ENCODE results near the gene DBNL. TPM values are rescaled to one million over a fixed set of nuclear protein-coding genes. Genes with fewer than 3 reads are reported as not detected.

DBNL gene
- total RNA-seq, 1 donor from 2014 or later: 67.7 TPM

DNA sequence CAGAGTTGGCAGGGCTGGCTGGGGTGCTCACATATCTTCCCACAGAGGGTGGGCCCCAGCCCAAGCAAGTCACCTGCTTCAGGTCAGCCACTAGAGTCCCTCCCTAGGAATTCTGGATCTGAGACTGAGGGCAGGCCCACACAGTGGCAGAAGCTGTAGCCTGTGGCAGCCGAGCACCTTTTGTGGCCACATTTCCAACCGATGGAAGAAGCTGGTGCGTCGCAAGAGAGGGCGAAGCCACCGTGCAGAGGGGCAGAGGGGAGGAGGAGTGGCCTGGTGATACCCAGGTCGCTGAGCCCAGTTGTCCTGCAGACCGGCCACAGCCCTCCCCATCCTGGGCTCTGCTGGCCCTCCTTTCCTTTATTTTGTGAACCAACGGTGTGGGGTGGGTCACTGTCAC is 32.6 kb downstream of the DBNL start:
- no peak for DNase-seq (ENCODE audit: low spot score)

DNA sequence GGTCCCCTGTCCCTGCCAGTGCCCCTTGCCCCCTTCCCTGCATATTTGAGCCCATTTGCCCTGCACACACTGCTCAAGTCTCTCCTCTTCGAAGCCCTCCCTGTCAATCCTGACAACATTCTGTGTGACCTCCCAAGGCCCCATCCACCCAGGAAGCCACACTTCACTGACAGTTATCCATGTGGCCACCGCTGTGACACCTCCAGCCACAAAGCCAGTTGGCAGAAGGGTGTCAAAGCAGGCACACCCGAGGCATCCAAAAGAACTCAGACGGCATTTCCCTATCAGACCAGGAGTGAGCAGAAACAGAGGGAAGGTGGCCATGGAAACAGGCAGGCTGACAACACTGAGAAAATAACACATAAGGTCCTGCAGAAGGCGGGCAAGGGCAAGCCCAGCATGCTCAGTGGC is 33.2 kb downstream of the DBNL start:
- no peak for DNase-seq (ENCODE audit: low spot score)

DNA sequence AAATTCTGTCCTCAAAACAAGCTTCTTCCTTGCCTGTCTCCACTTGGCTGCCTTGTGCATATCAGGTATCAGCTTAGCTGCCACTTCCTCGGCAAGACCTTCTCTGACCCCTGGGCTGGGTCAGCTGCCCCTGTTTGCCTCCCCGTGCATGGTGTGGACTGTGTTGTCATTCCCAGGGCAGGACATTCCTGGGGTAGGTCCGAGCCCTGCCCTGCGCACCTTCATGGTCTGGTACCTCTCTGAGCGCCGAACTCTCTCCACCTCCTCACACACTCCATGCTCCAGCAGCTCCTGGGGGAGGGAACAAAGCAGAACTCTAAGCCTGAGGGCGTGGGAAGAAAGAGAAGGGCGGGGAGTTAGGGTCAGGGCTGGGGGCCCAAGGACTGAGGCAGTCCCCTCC is 34.0 kb downstream of the DBNL start:
- no peak for DNase-seq (ENCODE audit: low spot score)

DNA sequence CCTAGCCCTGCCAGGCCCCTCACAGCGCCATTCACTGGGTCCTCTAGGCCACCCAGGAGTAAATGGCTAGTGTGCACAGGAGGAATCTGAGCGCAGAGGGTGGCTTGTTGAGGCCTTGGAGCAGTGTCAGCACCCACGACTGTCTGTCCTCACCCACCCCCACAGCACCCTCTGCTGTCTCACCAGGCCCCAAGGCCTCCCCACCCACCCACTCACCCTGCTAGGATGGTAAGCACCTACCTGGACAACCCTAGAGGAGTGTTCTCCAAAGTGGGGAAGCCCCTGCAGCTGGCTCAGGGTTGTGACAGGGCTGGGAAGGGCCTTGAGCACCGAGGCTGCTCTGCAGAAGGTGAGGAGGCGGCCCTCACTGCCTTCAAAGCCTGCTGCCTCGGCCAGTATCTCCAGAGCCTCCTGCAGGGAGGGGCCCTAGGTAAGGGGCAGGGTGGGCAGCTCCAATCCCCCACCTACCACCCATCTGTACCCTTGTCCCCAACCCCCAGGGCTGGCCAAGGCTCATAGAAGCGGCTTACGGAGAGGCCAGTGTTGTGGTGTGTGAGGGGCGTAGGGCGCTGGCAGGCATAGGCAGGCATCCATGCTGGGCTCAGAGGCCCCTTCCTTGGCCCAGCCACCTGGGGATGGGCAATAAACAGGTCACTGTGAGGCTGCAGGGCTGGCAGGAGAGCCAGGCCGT is 35.0 kb downstream of the DBNL start:
- DNase-seq (ENCODE audit: low spot score): no peak

DNA sequence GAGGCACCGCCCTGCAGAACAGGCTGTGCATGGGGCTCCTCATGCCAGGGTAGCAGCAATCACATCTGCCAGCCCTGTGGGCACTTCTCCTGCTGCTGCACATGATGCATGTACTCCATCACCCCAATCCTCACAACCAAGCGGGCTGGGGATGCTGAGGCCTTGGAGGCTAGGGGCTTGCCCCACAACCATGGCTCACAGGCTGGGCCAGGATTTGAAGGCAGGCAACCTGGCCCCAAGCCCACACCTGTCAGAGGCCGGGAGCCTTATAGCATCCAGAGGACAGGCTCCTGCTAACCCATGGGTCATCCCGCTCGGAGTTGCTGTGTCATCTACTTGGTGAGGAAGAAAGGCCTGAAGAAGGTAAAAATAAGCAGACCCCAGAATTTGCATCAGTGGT is 35.6 kb downstream of the DBNL start:
- no peak for DNase-seq (ENCODE audit: low spot score)

DNA sequence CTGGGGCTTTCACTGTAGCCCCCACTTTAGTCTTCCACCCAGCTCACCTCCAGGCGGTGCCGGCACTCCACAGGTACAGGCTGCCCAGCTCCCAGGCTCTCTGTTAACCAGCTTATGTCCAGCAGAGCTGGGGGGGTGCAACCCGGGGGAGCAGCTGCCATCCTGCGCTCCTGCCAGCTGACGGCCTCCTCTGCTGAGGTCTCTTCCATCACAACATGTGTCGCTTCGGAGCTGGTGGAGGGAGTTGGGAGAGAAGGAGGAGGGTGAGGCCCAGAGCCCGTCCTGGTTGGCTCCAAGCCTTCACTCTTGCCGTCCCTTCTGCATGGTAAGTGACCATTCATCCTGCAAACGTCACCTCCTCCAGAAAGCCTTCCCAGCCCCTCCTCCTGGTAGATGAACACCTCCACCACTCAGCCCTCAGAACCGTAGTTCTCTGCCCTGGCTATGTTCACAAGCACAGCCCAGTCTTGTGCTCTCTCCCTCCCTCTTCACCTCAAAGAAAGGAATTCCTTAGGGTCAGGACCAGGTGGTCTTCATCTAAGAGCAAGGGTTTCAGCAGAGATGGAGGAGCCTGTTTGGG is 36.3 kb downstream of the DBNL start:
- no peak for DNase-seq (ENCODE audit: low spot score)

DNA sequence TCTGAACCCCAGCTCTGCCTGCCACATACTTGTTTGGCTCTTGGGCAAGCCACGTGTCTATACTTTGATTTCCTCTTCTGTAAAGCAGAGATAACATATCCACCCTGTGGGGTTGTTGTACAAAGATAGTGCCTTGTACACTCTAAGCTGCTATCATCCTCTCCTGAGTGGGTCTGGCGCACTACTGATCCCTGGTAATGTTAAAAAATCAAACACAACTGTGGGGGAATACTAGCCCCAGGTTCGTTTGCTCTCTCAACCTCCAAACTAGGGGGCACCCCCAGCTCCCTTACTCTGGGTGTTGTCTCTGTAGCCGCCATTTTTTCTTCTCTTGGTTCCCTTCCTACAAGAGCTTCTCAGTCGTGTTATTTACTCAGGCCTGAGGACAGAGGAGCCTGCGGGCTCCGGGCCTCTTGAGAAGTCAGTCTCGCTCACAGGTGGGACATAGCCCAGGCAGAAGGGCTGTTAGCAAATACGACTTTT is 36.8 kb downstream of the DBNL start:
- DNase-seq (ENCODE audit: low spot score): no peak

DNA sequence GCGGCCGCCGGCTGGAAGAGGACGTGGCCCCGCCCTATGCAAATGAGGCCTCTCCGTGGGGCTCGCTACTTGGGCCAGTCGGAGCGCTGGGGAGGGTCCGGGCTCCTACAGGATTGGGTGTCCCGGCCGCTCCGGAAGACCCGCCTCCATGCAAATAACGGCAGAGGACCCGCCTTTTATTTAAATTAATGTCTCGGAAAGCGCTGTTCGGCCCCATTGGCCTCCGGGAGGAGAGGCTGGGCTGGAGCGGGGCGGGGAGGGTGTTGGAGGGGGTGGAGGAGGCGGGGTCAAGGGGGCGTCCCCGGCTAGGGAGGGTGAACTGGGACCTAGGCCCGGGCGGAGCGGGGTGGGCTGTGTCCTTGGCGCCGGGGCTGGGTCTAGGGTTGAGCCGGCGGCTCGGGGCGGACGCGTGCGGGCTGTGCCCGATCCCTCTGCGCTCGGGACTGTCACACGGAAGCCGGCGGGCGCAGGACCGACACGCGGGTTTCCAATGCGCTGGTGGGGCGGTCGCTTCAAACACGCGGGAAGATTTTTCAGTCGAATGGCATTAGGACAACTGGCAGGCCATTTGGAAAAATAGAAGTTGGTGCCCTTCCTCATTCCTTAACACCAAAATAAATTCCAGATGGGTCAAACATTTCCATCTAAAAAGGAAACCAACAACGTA is 38.2 kb downstream of the DBNL start:
- DNase-seq (ENCODE audit: low spot score): peak; percentile 100

DNA sequence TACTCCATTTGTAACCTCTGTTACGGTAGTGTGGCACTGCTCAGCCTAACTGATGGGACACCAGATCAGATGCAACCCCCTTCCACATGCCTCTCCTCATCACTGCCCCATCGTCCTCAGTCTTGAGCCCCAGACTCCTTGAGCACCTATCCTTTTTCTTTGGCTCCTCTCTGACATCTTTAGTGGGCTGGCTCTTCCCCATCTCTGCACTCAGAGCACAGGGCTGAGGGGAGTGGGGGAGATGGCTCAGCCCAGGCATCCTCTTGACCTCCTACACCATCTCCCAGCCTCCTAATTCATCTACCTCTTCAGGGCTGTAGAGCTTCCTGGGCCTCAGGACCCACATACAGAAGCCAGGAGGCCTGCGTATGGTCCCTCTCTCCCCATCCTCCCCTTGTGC is 39.3 kb downstream of the DBNL start:
- DNase-seq (ENCODE audit: low spot score): no peak

DNA sequence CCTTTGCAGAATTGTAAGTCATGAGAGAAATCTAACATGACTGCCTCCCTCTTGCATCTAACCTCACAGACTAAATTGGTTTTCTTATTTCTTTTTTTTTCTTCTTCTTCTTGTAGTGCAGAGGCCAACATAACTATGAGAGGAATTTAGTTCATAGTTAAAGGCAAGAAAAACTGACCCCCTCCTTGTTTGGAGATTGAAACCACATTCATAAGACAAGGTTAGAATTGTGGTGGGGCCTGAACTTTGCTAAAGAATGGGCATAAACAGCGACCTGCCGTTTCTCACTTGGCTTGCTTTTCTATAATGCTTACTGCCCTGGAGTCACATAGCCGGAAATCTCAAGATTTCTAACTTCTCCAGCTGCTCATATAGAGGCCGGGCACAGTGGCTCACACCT is 40.2 kb downstream of the DBNL start:
- no peak for DNase-seq (ENCODE audit: low spot score)

DNA sequence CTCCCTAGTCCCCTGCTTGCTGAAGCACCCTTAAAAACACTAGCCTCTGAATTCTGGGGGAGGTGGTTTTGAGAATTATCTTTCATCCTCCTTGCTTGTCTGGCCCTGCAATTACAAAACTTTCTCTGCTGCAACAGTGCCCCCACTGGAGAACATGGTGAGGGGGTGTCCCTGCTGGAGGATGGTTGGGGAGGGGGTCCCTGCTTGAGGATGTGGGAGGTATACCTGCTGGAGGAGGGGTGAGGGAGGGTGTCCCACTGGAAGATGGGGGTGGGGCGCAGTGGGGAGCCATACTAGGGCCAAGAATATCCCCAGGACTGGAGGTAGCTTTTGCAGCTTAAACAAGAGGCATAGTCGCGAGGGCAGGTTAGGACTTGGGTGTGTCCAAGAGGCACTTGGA is 41.0 kb downstream of the DBNL start:
- no peak for DNase-seq (ENCODE audit: low spot score)

DNA sequence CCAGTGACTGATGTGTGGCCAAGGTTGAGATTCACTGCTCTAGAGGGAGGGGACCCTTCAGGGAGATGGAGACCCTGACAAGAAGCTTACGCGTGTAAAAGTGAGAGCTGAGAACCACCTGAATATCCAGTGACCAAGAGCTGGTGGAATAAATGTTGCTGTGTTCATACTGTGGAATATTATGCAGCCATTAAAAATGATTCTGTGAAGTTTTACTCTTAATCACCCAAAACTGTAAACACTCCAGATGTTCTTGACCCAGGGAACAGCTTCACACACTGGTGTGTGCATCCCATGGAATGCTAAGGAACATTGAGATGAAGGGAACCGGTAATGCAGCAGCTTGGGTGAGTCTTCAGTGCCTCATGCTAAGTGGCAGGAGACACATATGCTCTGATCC is 42.1 kb downstream of the DBNL start:
- DNase-seq (ENCODE audit: low spot score): no peak

DNA sequence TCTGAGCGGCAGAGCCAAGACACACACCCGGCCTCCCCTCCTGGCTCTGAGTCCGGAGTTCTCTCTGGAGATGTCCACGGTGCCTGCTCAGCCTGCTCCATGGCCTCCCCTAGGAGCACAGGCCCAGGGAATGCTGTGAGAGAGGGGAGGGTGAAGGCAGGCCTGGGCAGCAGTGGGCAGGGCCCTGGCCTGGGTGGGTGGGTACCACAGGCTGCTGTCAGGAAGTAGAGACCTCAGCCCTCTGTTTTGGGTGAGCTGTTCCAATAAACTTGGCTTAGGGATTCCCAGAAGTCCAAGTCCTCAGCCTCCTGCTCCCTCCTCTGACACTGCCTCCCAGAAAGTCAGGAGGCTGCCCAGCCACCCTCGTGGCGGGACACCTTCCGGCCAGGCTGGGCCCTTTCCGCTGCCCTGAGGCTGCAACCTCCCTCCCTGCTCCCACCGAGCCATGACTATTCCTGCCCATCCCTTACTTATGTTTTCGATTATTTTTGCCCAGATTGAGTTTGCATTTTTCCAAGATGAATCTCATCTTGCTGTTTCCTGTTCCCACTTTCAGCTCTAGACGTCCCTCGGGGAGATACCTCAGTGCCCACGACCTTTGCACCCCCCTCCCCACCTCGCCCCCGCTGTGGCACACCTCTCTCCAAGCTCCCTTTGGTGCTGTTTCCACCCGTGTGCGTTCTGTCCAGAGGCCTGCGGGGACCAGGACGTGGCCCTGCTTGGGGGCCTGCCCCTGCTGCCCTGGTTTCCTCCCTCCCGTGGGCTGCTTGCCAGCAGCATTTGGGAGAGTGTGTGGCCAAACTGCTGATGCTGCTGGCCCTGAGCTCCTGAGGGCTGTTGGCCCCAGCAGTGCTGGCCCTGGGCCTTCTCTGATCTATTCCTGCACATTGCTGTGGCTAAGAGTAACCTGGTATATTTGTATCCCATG is 43.7 kb downstream of the DBNL start:
- DNase-seq (ENCODE audit: low spot score): peak; percentile 81

DNA sequence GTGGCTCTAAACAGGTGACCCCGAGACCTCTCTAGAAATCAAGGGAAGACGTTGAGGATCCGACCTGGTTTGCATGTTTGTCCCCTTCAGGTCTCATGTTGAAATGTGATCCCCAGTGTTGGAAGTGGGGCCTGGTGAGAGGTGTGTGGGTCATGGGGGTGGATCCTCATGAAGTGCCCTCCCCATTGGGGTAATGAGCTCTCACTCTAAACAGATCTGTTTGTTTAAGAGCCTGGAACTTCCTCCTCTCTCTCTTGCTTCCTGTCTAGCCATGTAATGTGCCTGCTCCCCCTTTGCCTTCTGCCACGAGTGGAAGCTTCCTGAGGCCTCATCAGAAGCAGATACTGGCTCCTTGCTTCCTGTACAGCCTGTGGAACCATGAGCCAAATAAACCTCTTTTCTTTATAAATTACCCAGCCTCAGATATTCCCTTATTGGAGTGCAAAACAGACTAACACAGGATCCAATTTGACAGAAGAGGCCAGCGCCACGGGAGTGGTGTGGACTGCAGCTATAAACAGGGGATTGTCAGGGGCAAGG is 48.7 kb downstream of the DBNL start:
- DNase-seq (ENCODE audit: low spot score): no peak

DNA sequence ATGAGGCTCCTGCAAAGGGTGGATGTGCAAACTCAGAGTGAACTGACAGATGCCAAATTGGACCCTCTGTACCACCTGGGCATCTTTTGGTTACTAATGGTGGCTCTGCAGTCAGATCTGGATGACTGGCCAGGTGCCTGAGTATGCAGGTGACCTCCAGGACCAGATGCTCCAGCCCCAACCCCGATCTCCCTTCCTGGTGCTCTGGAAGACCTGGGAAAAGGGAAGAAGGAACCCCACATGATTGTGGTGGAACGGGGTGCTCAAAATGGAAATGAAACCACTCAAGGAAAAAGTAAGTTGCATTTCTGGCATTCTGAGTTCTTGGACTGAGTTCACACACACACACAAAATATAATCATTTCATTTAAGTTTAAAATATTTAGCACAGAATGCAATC is 49.9 kb downstream of the DBNL start:
- no peak for DNase-seq (ENCODE audit: low spot score)

DNA sequence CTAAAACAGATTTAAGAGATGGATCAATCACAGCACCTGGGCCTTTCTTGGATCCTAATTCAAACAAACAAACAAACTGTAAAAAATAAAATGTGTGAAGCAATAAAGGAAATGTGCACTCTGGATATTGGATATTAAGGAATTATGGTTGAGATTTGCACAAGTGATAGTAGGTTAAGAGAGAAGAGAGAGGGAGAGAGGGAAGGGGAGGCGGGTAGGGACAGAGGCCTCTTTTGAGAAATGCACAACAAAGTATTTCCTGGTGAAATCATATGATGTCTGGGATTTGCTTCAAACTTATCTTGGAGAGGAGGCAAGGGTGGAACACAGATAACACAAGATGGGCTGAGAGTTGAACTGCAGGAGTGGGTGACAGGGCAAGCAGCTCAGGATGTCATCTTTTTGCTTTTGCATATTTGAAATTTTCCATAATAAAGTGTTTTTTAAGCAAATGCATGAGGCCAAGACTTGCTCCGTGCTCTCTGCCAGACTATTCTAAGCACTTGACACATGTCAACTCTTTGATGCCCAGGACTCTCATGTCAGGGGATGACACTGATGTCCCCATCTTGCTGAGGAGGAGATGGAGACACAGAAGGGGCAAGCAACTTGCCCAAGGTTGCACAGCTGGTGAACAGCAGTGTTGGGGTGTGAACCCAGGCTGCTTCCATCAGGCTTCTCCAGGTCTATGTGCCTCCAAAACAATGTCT is 50.5 kb downstream of the DBNL start:
- DNase-seq (ENCODE audit: low spot score): peak; percentile 89

DNA sequence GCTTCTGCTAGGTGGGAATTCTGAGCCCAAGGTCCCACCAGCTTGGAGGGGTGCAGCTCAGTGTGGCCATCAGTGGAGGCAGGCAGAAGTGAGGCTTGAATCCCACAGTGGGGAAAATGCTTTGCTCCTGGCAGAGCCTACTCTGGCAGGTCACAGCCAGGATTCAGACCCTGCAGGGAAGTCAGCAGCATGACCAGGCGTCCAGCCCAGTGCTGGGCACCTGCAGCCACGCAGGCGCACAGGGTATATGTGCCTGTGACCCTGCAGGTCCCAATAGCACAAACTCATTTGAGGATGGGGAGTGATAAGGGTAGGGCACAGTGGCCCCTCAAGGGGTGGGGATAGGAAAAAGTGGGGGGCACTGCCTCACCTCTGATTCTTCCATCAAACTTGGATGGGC is 51.3 kb downstream of the DBNL start:
- DNase-seq (ENCODE audit: low spot score): no peak

DNA sequence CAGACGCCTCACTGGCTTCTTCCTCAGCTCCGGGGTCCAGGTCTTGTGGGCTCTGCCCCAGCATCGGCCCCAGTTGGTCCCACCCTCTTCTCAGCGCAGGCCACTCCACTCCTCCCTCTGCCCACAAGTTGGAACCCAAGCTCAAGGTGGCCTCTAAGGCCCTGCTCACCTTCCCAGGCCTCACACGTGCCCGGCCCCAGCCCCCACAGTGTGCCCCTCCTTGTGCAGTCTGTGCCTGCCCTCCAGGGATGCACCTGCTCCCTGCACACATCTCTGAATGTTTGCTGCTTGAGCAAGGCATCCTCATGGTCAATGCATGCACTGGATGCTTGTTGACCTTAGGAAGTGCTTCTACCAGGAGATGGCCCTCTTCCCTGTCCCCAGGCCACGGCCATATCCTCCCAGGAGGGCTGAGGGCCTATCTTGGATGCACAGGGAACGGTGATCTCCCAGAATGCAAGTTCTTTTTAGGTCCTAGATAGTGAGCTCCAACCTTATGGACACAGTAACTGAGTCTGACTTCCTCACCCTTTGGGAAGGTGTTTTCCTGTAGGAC is 51.9 kb downstream of the DBNL start:
- no peak for DNase-seq (ENCODE audit: low spot score)

DNA sequence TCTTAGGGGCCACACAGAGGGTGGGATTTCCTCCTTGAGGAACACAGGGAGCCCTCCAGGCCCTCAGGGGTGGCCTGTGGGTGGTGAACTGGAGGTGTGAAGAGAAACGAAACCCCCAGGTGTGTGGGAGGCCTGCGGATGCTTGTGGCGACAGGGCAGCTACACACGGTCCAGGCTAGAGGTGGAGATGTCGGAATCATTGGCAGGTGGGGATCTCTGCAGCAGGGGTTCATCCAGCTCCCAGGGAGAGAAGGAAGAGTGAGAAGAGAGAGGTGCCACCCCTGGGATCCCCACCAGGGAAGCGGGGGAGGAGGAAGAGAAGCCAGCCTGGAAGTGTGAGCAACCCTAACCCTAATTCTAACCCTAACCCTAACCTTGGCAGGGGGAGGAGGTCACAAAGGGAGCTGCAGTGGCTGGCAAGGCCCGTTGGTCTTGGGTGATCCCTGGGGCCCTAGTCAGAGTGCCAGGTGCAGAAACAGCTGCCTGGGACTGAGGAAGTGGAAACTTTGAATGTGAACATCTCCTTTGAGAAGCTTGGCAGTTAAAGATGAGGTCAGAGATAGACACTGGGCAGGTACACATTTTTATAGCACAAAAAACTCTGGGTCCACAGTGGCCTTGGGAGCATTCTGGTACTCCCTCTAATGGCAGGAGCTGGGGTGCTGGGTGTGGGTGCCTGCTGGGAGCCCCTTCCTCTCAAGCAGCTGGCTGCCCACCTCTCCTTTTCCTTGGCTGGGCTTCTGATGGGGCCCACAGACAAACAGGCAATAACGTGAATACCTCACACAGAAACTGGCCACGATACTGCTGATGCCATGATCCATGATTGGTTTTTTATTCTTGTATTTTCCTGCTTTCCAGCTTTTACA is 52.8 kb downstream of the DBNL start:
- no peak for DNase-seq (ENCODE audit: low spot score)
